ENCODE results near the gene AFP. TPM values are rescaled to one million over a fixed set of nuclear protein-coding genes. Genes with fewer than 3 reads are reported as not detected.

AFP gene
- total and polyA plus RNA-seq, 2 of the 8 experiments (the other 6 are each of a cell fraction or from before 2014, with no cell fraction given), result 6.1 to 10.4 TPM

DNA sequence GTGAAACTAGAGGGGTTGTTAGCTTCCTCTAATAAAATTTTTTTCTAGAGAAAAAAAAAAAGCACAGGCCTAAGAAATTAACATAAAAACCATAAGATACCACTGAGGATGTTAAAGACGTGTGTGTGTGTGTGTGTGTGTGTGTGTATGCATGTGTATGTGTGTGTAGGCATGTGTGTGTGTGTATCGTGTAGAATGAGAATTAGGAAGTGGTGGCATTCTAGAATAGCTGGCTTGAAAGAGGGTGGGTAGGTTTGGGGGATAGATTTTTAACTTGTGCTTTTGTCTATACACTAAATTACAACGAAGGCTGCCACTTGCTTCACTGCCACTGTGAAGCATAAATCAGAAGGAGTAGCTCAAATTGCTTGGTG lies 23.0 kb downstream of the AFP start:
- H2AFZ ChIP-seq (ENCODE audit: low read length), result no peak overlapping the region
- H2AK5ac ChIP-seq (ENCODE audit: low read depth, low read length), result no peak overlapping the region
- no peak for TF ChIP-seq KDM1A (IDR thresholded peaks at IDR 0.05; ENCODE audit: borderline replicate concordance, low read length)
- no peak for TF ChIP-seq FOSL1 (IDR thresholded peaks at IDR 0.05; ENCODE audit: insufficient read depth, low read depth, low read length)
- no peak for TF ChIP-seq BRCA1 (IDR thresholded peaks at IDR 0.05; ENCODE audit: low read depth, low read length)
- TF ChIP-seq JUN (IDR thresholded peaks at IDR 0.05; ENCODE audit: low read depth, low read length), result no peak
- no peak for TF ChIP-seq SAP30 (IDR thresholded peaks at IDR 0.05; ENCODE audit: insufficient read depth, insufficient replicate concordance, low read length)
- no peak for TF ChIP-seq POLR2AphosphoS5 (IDR thresholded peaks at IDR 0.05; ENCODE audit: low read depth, low read length)
- TF ChIP-seq PHF8 (conservative IDR thresholded peaks at IDR 0.05; ENCODE audit: low read depth, low read length), result no peak
- TF ChIP-seq SUZ12 (IDR thresholded peaks at IDR 0.05; ENCODE audit: low read length), result no peak
- DNase-seq (ENCODE audit: low read depth in 1 of 2, low spot score in 2 of 2), result no peak
- no peaks in the 10 kb centered on the region for H4K20me1 ChIP-seq (replicated peaks in 1 of 2; ENCODE audit: control insufficient read depth in 1 of 2, insufficient read depth in 2 of 2, low read length in 2 of 2)
- no peak overlapping the region for H2BK12ac ChIP-seq (ENCODE audit: low read depth, low read length)
- WGBS, 2 experiments (ENCODE audit: extremely low coverage in 1 of 2, insufficient coverage in 1 of 2, insufficient read length in 1 of 2, insufficient replicate concordance in 2 of 2, low coverage in 1 of 2, low lambda C conversion rate in 2 of 2, missing lambda C conversion rate in 1 of 2), result 68% methylated on average over 3 of the region's 3 CpGs; no CpG with 5 or more reads in 1 of the 2 experiments
- no peak overlapping the region for H3K14ac ChIP-seq (ENCODE audit: insufficient read length)
- no peak overlapping the region for H3K4ac ChIP-seq (replicated peaks; ENCODE audit: insufficient read length, low read depth, low read length)
- H2BK5ac ChIP-seq (ENCODE audit: low read depth, low read length), result no peak overlapping the region
- H3K4me1 ChIP-seq (replicated peaks in 1 of 4; ENCODE audit: control insufficient read depth in 3 of 4, insufficient read depth in 4 of 4, low read length in 3 of 4), result no peaks in the 10 kb centered on the region
- ChIA-PET CTCF (ENCODE audit: partially characterized antibody) (interaction anchor here (1.2 to 4.9 kb wide), 2 partner anchors 12 to 32 kb away, joined by 3 to 37 read pairs; no protein-coding TSS in a partner anchor), POLR2A (ENCODE audit: partially characterized antibody) (no interaction called here)
- H3K4me3 ChIP-seq (ENCODE audit: extremely low read depth in 1 of 4, insufficient read depth in 2 of 4, low read depth in 3 of 4, low read length in 4 of 4), result no peak overlapping the region
- no peak overlapping the region for H2BK120ac ChIP-seq (replicated peaks; ENCODE audit: low read depth, low read length)
- no peak overlapping the region for H4K91ac ChIP-seq (replicated peaks; ENCODE audit: insufficient read length, low read length)
- H3K79me1 ChIP-seq (ENCODE audit: low read depth, low read length), result no peaks in the 10 kb centered on the region
- H3K9me3 ChIP-seq (ENCODE audit: insufficient read depth in 2 of 2, low read depth in 1 of 2, low read length in 1 of 2), result no peaks in the 10 kb centered on the region; a peak in 1 of 4 replicates
- no peak overlapping the region for H2BK20ac ChIP-seq (ENCODE audit: low read length)
- no peak overlapping the region for H2BK15ac ChIP-seq (ENCODE audit: low read length)
- no peak overlapping the region for H3K9ac ChIP-seq (replicated peaks in 1 of 4; ENCODE audit: extremely low read depth in 1 of 4, low read depth in 3 of 4, low read length in 3 of 4)
- H3K56ac ChIP-seq (replicated peaks; ENCODE audit: insufficient read length, low read depth, low read length), result no peak overlapping the region
- peaks cover 0 to 2% (median 0%) of the 10 kb centered on the region in 4 experiments; a peak in 2 of 8 replicates for H3K36me3 ChIP-seq (ENCODE audit: control insufficient read depth in 2 of 4, insufficient read depth in 4 of 4, low read length in 3 of 4)
- no peaks in the 10 kb centered on the region for H3K27me3 ChIP-seq (replicated peaks in 1 of 4; ENCODE audit: control insufficient read depth in 3 of 4, extremely low read depth in 1 of 4, insufficient read depth in 3 of 4, low read length in 3 of 4)
- H4K8ac ChIP-seq (ENCODE audit: extremely low read depth, insufficient read depth, low read length), result no peak overlapping the region
- no peak overlapping the region for H3K27ac ChIP-seq (ENCODE audit: low read depth, low read length)
- no peak overlapping the region for H3K4me2 ChIP-seq (ENCODE audit: insufficient read depth in 1 of 2, low read depth in 2 of 2, low read length in 2 of 2)
- H3K23ac ChIP-seq (ENCODE audit: insufficient read length), result no peak overlapping the region
- no peaks in the 10 kb centered on the region; the same call in 1 of the 2 replicates for H3K23me2 ChIP-seq (ENCODE audit: low read depth, low read length)
- no peak overlapping the region for H4K5ac ChIP-seq (ENCODE audit: insufficient read length, low read depth, low read length)
- H3K79me2 ChIP-seq (ENCODE audit: control insufficient read depth in 1 of 2, insufficient read depth in 2 of 2, low read length in 2 of 2), result no peaks in the 10 kb centered on the region
- no peak overlapping the region for H3K18ac ChIP-seq (ENCODE audit: extremely low read depth, low read length)
- no peak for FAIRE-seq
